Measurements from ENCODE around the gene GPR146.

DNA sequence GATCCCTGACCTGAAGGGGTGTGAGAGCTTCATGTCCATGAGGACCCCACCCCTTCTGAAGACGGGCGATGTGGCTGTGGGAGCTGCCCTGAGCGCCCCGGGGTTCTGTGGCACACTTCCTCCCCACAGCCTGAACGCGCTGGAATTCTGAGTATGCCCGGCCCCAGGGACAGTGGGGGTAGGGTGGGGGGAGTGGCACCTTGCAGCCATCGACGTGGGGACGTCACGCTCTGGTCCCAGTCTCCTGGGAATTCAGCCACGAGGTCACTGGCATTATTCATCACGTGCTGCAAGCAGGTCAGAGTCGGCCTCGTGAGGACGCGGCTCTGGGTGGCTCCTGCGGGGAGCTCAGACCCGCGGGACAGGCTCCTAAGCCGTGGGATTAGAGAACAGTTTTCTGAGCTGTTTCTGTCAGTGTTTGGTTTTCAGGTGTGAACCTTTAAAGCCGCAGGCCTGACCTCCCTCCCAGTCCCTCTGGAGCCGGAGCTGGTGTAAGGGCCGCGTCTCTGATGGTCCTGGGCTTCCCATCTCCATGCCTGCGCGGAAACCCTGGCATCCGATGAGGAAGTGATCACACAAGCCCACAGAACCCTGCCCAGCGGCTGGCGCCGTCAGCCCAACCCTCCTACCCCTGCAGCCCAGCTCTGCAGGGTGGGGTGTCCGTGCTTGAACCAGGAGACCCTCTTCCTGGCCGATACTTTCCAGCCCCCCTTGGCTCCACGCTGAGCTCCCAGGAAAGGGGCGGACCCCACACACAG lies 16.1 kb downstream of the GPR146 start:
- TF ChIP-seq, protein P1, sequence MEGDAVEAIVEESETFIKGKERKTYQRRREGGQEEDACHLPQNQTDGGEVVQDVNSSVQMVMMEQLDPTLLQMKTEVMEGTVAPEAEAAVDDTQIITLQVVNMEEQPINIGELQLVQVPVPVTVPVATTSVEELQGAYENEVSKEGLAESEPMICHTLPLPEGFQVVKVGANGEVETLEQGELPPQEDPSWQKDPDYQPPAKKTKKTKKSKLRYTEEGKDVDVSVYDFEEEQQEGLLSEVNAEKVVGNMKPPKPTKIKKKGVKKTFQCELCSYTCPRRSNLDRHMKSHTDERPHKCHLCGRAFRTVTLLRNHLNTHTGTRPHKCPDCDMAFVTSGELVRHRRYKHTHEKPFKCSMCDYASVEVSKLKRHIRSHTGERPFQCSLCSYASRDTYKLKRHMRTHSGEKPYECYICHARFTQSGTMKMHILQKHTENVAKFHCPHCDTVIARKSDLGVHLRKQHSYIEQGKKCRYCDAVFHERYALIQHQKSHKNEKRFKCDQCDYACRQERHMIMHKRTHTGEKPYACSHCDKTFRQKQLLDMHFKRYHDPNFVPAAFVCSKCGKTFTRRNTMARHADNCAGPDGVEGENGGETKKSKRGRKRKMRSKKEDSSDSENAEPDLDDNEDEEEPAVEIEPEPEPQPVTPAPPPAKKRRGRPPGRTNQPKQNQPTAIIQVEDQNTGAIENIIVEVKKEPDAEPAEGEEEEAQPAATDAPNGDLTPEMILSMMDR (IDR thresholded peaks at IDR 0.05), result no peak
- TF ChIP-seq POLR2A (IDR thresholded peaks at IDR 0.05), result no peak
